HepG2 (cell line): ENCODE data around the gene CYP2W1. TPM values are rescaled to one million over a fixed set of nuclear protein-coding genes. Genes with fewer than 3 reads are reported as not detected.

Experiments used
- ATAC-seq: fragments of 200-7000 bp; cut with Tn5 transposase; 3 replicates; pipeline ENCODE4 v1.9.1; 2020; ENCODE audit warnings: mild to moderate bottlenecking, moderate library complexity
- BruUV-seq: library from RNA; stranded (reverse); fragments of 400-500 nt; replicated peaks from 2 replicates; lab custom pipeline; 2021; lab: Mats Ljungman, UMichigan
- CTCF ChIA-PET: fragments of 300-600 bp; formaldehyde crosslinking; extraction: SDS; loops from one replicate; lab custom pipeline; 2021; ENCODE audit warnings: low total read pairs, inconsistent platforms, low intra/inter-chr PET ratio; lab: Yijun Ruan, JAX
- POLR2A ChIA-PET: fragments of 350-600 bp; sonication (Branson Sonifier 250); formaldehyde crosslinking; loops from one replicate; lab custom pipeline; 2020; ENCODE audit warnings: antibody characterized with exemption, inconsistent platforms; lab: Yijun Ruan, JAX
- DNase-seq: peaks from one replicate; pipeline ENCODE4 v3.0.0-alpha.2; 2015; ENCODE audit warnings: low spot score
- FAIRE-seq: peaks from 3 replicates; lab custom pipeline; 2011; peaks lifted over from hg19 to GRCh38; lab: Jason Lieb, UNC
- H2AFZ ChIP-seq: one replicate; pipeline ENCODE4 v1.6.1; 2011; ENCODE audit warnings: low read length, inconsistent platforms
- H3K27ac ChIP-seq: fragments of 300-600 bp; 3 replicates; pipeline ENCODE4 v1.8.0; 2011; ENCODE audit warnings: mixed run types, mild to moderate bottlenecking, mixed read lengths, low read length, inconsistent platforms; ENCODE audit not compliant: insufficient read depth; ENCODE audit errors: extremely low read length
- H3K27me3 ChIP-seq, 2 experiments: fragments of 200-600 bp in 1 of 2; 2 replicates in 1 of 2; 3 replicates in 1 of 2; pipeline versions ENCODE4 v1.6.0 to v1.8.0; 2011; ENCODE audit warnings: low read length in 2 of 2, mild to moderate bottlenecking in 2 of 2, moderate library complexity in 2 of 2, inconsistent platforms in 1 of 2; ENCODE audit not compliant: insufficient read depth in 2 of 2, control insufficient read depth in 1 of 2
- H3K36me3 ChIP-seq, 2 experiments: fragments of 200-600 bp in 1 of 2; replicated peaks in 1 of 2; 2 replicates in 1 of 2; 3 replicates in 1 of 2; pipeline versions ENCODE4 v1.5.1 to v1.8.0; 2011; ENCODE audit warnings: low read length in 2 of 2, inconsistent platforms in 1 of 2; ENCODE audit not compliant: insufficient read depth in 2 of 2, control insufficient read depth in 1 of 2
- H3K4me1 ChIP-seq: 2 replicates; pipeline ENCODE4 v1.5.1; 2012; ENCODE audit warnings: low read length, inconsistent platforms; ENCODE audit not compliant: insufficient read depth
- H3K4me2 ChIP-seq: 2 replicates; pipeline ENCODE4 v1.6.0; 2011; ENCODE audit warnings: low read depth, low read length, inconsistent platforms
- H3K4me3 ChIP-seq, 3 experiments: fragments of 200-600 bp in 1 of 3; sonication (generic), shearing (Covaris generic) in 1 of 3; replicated peaks in 1 of 3; 2 replicates each; pipeline ENCODE4 v1.5.1; 2011 to 2016; ENCODE audit warnings: low read length in 3 of 3, inconsistent platforms in 2 of 3, low read depth in 2 of 3, mild to moderate bottlenecking in 2 of 3, control low read depth in 1 of 3, mixed read lengths in 1 of 3; ENCODE audit not compliant: insufficient read depth in 1 of 3
- H3K79me2 ChIP-seq: one replicate; pipeline ENCODE4 v1.6.1; 2011; ENCODE audit warnings: low read length, inconsistent platforms; ENCODE audit not compliant: insufficient read depth
- H3K9ac ChIP-seq: 2 replicates; pipeline ENCODE4 v1.6.0; 2011; ENCODE audit warnings: mild to moderate bottlenecking, low read depth, low read length, inconsistent platforms; ENCODE audit not compliant: insufficient read depth
- H3K9me3 ChIP-seq: 2 replicates; pipeline ENCODE4 v1.5.1; 2012; ENCODE audit warnings: mild to moderate bottlenecking, low read length
- H4K20me1 ChIP-seq: 2 replicates; pipeline ENCODE4 v1.6.0; 2011; ENCODE audit warnings: inconsistent platforms, mild to moderate bottlenecking, low read length, moderate library complexity; ENCODE audit not compliant: insufficient read depth
- ESRRA ChIP-seq: sonication (generic); formaldehyde crosslinking; IDR thresholded peaks from 2 replicates; pipeline ENCODE4 v1.5.1; 2020; ENCODE audit warnings: mild to moderate bottlenecking, low read depth, missing genetic modification reagents
- GPN1 ChIP-seq: sonication (generic); formaldehyde crosslinking; IDR thresholded peaks from 2 replicates; pipeline ENCODE4 v1.5.1; 2020; ENCODE audit warnings: missing genetic modification reagents, borderline replicate concordance
- IRF2 ChIP-seq: IDR thresholded peaks from 2 replicates; pipeline ENCODE4 v1.6.1; 2018; ENCODE audit warnings: missing genetic modification reagents, missing compliant biosample characterization
- ISX ChIP-seq: sonication (generic); formaldehyde crosslinking; conservative IDR thresholded peaks from 2 replicates; pipeline ENCODE4 v1.5.0; 2020; ENCODE audit warnings: missing genetic modification reagents
- KDM3A ChIP-seq: IDR thresholded peaks from 2 replicates; pipeline ENCODE4 v1.6.1; 2018; ENCODE audit warnings: low read depth, missing compliant biosample characterization
- KDM5A ChIP-seq: fragments of 200-600 bp; sonication (generic); IDR thresholded peaks from 2 replicates; pipeline ENCODE4 v1.7.0; 2018; ENCODE audit warnings: antibody characterized with exemption, mild to moderate bottlenecking, low read length, borderline replicate concordance
- MAFK ChIP-seq, 2 experiments: IDR thresholded peaks in 1 of 2; conservative IDR thresholded peaks in 1 of 2; 2 replicates each; pipeline ENCODE4 v1.6.1; 2011; ENCODE audit warnings: improper control_type of control experiment in 2 of 2, low read length in 2 of 2
- NONO ChIP-seq, 2 experiments: fragments of 450-650 bp in 1 of 2; sonication (generic) in 1 of 2; formaldehyde crosslinking in 1 of 2; IDR thresholded peaks in 1 of 2; conservative IDR thresholded peaks in 1 of 2; 2 replicates each; pipeline versions ENCODE4 v1.6.1 to v1.8.0; 2017 to 2022; ENCODE audit warnings: mild to moderate bottlenecking in 1 of 2, missing genetic modification reagents in 1 of 2, moderate library complexity in 1 of 2
- RBM22 ChIP-seq: fragments of 200-400 bp; formaldehyde crosslinking; optimal IDR thresholded peaks from 2 replicates; pipeline ENCODE3; 2017; ENCODE audit warnings: mild to moderate bottlenecking, low read length, moderate library complexity
- SMARCC2 ChIP-seq: fragments of 450-650 bp; IDR thresholded peaks from 2 replicates; pipeline ENCODE4 v1.6.1; 2017; ENCODE audit warnings: antibody characterized with exemption, mild to moderate bottlenecking
- SRY ChIP-seq: sonication (generic); formaldehyde crosslinking; IDR thresholded peaks from 2 replicates; pipeline ENCODE4 v1.8.0; 2022; ENCODE audit warnings: mild to moderate bottlenecking, missing genetic modification reagents
- TCF12 ChIP-seq, 2 experiments: fragments of 450-650 bp in 1 of 2; sonication (generic) in 1 of 2; formaldehyde crosslinking in 1 of 2; IDR thresholded peaks; 2 replicates each; pipeline versions ENCODE4 v1.6.1 to v1.8.0; 2017 to 2022; ENCODE audit warnings: antibody characterized with exemption in 1 of 2, mild to moderate bottlenecking in 1 of 2, missing genetic modification reagents in 1 of 2, moderate library complexity in 1 of 2
- ZNF12 ChIP-seq: sonication (generic); formaldehyde crosslinking; IDR thresholded peaks from 2 replicates; pipeline ENCODE4 v1.5.0; 2020; ENCODE audit warnings: missing genetic modification reagents
- ZNF232 ChIP-seq: sonication (generic); formaldehyde crosslinking; IDR thresholded peaks from 2 replicates; pipeline ENCODE4 v1.4.0; 2020; ENCODE audit warnings: missing genetic modification reagents, borderline replicate concordance
- ZNF235 ChIP-seq: sonication (generic); formaldehyde crosslinking; IDR thresholded peaks from 2 replicates; pipeline ENCODE4 v1.8.1; 2023; ENCODE audit warnings: mild to moderate bottlenecking, missing genetic modification reagents, borderline replicate concordance
- ZNF263 ChIP-seq: sonication (generic); formaldehyde crosslinking; IDR thresholded peaks from 2 replicates; pipeline ENCODE4 v1.4.0; 2020; ENCODE audit warnings: missing genetic modification reagents
- ZNF383 ChIP-seq: sonication (generic); formaldehyde crosslinking; IDR thresholded peaks from 2 replicates; pipeline ENCODE4 v1.4.0; 2020; ENCODE audit warnings: missing genetic modification reagents, mild to moderate bottlenecking, borderline replicate concordance
- ZNF629 ChIP-seq: sonication (generic); formaldehyde crosslinking; conservative IDR thresholded peaks from 2 replicates; pipeline ENCODE4 v1.5.0; 2020; ENCODE audit warnings: missing genetic modification reagents
- WGBS: methylation state at CpG from one replicate; pipeline ENCODE4 v1.1.6; 2017; ENCODE audit warnings: low lambda C conversion rate; 5-methylcytosine and 5-hydroxymethylcytosine counted together
- in situ Hi-C: cut with HindIII; loops from 2 replicates; pipeline ENCODE4 v1.10.0; 2017; ENCODE audit warnings: low pct_unique_long_range_greater_than_20kb; ENCODE audit not compliant: extremely low pct_ligation_motif_present
- intact Hi-C: fragments of 100-400 bp; cut with micrococcal nuclease; formaldehyde crosslinking; loops from one replicate; pipeline ENCODE4 v1.10.0; 2022; ENCODE audit not compliant: unreplicated experiment
- polyA plus RNA-seq, 8 experiments: library from polyadenylated mRNA; depleted of rRNA in 3 of 8; stranded (reverse) in 7 of 8; unstranded in 1 of 8; fragments of >200 nt; fragmentation: Illumina TruSeq in 4 of 8; extraction: Trizol in 4 of 8; gene quantifications; 2 replicates each; pipeline versions ENCODE4 v1.2.1 to v1.2.3, GENCODE V29; 2011 to 2016; ENCODE audit warnings: low read depth in 4 of 8, missing spikeins in 1 of 8, mixed read lengths in 1 of 8; ENCODE audit not compliant: insufficient read depth in 1 of 8
- total RNA-seq, 5 experiments: library from RNA; depleted of rRNA; stranded (reverse); fragments of >200 nt; fragmentation: Illumina TruSeq; extraction: Trizol; gene quantifications; 2 replicates each; pipeline ENCODE4 v1.2.3, GENCODE V29; 2016; ENCODE audit warnings: low read depth in 1 of 5
- TF ChIP-seq, protein P1 (sequence below): sonication (generic); formaldehyde crosslinking; IDR thresholded peaks from 2 replicates; pipeline ENCODE4 v1.4.0; 2020; ENCODE audit warnings: missing genetic modification reagents

CYP2W1 gene
- total and polyA plus RNA-seq, 2 of the 13 experiments (the other 11 are each of a cell fraction or from before 2014, with no cell fraction given) = 19.5 to 31.7 TPM

DNA sequence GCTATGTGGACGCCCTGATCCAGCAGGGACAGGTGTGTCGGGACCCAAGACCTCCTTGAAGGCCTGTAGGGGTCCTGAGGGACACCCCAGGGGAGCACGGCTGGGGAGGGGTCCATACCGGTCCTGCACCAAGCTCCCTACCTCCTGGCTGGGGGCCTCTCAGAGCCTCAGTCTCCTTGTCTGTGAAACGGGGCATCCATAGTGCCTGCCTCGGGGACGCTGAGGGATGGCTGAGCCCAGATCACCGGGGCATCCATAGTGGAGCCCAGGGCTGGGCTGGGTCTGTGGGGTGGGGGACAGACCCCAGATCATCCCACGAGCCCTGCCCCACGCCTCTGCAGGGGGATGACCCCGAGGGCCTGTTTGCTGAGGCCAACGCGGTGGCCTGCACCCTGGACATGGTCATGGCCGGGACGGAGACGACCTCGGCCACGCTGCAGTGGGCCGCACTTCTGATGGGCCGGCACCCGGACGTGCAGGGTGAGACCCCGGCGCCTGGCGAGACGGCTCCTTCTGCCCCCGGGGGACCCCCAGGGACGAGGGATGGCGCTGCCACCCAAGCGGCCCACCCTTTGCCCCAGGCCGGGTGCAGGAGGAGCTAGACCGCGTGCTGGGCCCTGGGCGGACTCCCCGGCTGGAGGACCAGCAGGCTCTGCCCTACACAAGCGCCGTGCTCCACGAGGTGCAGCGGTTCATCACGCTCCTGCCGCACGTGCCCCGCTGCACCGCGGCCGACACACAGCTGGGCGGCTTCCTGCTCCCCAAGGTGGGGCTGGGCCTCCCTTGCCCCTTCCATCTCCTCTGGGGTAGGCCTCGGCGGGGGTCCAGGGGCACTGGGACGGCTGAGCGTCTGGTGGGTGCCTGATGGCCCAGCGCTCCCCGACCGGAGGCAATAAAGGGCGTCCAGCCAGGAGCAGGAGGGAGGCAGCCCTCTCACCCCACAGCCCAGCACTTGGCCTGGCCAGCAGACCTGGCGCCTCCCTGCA lies 4.1 kb downstream of the CYP2W1 start:
- 96% methylated on average over 5 of the region's 56 CpGs for WGBS
- no peak overlapping the region for H3K9ac ChIP-seq
- no peak for ATAC-seq
- TF ChIP-seq TCF12 (IDR thresholded peaks at IDR 0.05) (no peak), TCF12 (CRISPR knock-in tag; IDR thresholded peaks at IDR 0.05) (no peak), NONO (IDR thresholded peaks at IDR 0.05) (no peak), NONO (CRISPR knock-in tag; conservative IDR thresholded peaks at IDR 0.05) (0 out of 2 replicates have a peak, but pooled peaks have one; percentile 32), MAFK (conservative IDR thresholded peaks at IDR 0.05 in 1 of 2, IDR thresholded peaks at IDR 0.05 in 1 of 2; ENCODE audit: low read length in 2 of 2) (no peak), KDM5A (no peak), ZNF383 (CRISPR knock-in tag) (no peak), KDM3A (CRISPR knock-in tag) (no peak), ZNF235 (CRISPR knock-in tag) (no peak), RBM22 (peak; percentile 42), ZNF12 (CRISPR knock-in tag) (no peak), ZNF263 (CRISPR knock-in tag) (no peak), ISX (CRISPR knock-in tag) (no peak), ZNF232 (no peak), SMARCC2 (no peak), IRF2 (CRISPR knock-in tag) (no peak), ZNF629 (peak; percentile 66; the same call in 1 of the 2 replicates), GPN1 (CRISPR knock-in tag) (no peak), SRY (no peak), ESRRA (CRISPR knock-in tag) (no peak)
- TF ChIP-seq, protein P1, sequence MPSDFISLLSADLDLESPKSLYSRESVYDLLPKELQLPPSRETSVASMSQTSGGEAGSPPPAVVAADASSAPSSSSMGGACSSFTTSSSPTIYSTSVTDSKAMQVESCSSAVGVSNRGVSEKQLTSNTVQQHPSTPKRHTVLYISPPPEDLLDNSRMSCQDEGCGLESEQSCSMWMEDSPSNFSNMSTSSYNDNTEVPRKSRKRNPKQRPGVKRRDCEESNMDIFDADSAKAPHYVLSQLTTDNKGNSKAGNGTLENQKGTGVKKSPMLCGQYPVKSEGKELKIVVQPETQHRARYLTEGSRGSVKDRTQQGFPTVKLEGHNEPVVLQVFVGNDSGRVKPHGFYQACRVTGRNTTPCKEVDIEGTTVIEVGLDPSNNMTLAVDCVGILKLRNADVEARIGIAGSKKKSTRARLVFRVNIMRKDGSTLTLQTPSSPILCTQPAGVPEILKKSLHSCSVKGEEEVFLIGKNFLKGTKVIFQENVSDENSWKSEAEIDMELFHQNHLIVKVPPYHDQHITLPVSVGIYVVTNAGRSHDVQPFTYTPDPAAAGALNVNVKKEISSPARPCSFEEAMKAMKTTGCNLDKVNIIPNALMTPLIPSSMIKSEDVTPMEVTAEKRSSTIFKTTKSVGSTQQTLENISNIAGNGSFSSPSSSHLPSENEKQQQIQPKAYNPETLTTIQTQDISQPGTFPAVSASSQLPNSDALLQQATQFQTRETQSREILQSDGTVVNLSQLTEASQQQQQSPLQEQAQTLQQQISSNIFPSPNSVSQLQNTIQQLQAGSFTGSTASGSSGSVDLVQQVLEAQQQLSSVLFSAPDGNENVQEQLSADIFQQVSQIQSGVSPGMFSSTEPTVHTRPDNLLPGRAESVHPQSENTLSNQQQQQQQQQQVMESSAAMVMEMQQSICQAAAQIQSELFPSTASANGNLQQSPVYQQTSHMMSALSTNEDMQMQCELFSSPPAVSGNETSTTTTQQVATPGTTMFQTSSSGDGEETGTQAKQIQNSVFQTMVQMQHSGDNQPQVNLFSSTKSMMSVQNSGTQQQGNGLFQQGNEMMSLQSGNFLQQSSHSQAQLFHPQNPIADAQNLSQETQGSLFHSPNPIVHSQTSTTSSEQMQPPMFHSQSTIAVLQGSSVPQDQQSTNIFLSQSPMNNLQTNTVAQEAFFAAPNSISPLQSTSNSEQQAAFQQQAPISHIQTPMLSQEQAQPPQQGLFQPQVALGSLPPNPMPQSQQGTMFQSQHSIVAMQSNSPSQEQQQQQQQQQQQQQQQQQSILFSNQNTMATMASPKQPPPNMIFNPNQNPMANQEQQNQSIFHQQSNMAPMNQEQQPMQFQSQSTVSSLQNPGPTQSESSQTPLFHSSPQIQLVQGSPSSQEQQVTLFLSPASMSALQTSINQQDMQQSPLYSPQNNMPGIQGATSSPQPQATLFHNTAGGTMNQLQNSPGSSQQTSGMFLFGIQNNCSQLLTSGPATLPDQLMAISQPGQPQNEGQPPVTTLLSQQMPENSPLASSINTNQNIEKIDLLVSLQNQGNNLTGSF (CRISPR knock-in tag) = no peak

More for the DNA sequence above, 4.1 kb downstream of the CYP2W1 start:
- H3K27me3 ChIP-seq = no peaks in the 10 kb centered on the region
- no peaks in the 10 kb centered on the region for H3K9me3 ChIP-seq
- intact Hi-C loops (no loop called here), in situ Hi-C loops (no loop called here)
- H4K20me1 ChIP-seq = no peaks in the 10 kb centered on the region
- POLR2A ChIA-PET = interaction anchor here (6.1 kb wide), 1 partner anchor 11 kb away, joined by 97 read pairs; the partner anchor contains the start of gene COX19
- no peak overlapping the region for H3K27ac ChIP-seq
- FAIRE-seq = no peak
- CTCF ChIA-PET = no interaction called here
- no peak overlapping the region for H2AFZ ChIP-seq
- peaks cover 26% of the 10 kb centered on the region for H3K79me2 ChIP-seq
- no peak for DNase-seq
- BruUV-seq = no TSS peak
- H3K4me1 ChIP-seq = peaks cover 60% of the 10 kb centered on the region
- no peak overlapping the region for H3K4me3 ChIP-seq
- peaks cover 9 to 16% of the 10 kb centered on the region in 2 experiments; a peak in 3 of 5 replicates for H3K36me3 ChIP-seq
- no peak overlapping the region for H3K4me2 ChIP-seq
